HG02870 (cell line): ENCODE results near the gene TBCB.
"Not testable (repeated sequence)": the region's sequence is repeated elsewhere in the genome, so short reads cannot be mapped to it uniquely, and the experiment has no call there.

Experiments
- ATAC-seq: cut with Tn5 transposase; IDR thresholded peaks from one replicate; pipeline ENCODE4 v1.9.1; 2021; ENCODE audit warnings: mild to moderate bottlenecking, moderate library complexity; ENCODE audit not compliant: unreplicated experiment

The TBCB gene

DNA sequence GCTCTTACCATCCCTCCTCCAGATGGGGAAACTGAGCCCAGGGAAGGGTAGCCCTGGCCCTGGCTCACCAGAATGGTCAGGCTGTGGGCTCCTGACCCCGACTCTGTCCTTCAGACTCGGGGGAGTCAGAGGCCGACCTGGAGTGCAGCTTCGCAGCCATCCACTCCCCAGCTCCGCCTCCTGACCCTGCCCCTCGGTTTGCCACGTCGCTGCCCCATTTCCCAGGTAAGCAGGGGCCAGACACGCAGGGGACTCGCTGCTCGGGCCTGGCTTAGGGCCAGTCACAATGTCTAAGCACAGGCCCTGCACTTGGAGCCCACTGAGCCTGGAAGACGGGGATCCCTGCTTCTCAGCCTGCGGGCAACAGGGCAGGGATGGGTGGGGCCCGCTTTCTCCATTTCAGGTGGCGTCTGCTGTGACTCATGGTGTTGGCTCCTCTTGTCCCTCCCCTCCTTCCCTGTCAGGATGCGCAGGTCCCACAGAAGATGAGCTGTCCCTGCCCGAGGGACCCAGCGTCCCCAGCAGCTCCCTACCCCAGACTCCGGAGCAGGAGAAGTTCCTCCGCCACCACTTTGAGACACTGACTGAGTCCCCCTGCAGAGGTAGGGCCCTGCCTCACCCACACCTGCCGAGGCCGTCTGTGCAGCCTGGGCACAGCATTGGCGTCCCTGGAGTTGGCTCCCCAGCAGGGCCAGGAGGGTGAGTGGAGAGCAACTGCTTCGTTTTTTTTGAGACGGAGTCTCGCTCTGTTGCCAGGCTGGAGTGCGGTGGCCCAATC is 13.5 kb upstream of the TBCB start:
- no peak for ATAC-seq

GRCh38 chr19:36103040-36103626 is 12.1 kb upstream of the TBCB start:
- no peak for ATAC-seq

GRCh38 chr19:36103842-36104552 is 11.3 kb upstream of the TBCB start:
- no peak for ATAC-seq

DNA sequence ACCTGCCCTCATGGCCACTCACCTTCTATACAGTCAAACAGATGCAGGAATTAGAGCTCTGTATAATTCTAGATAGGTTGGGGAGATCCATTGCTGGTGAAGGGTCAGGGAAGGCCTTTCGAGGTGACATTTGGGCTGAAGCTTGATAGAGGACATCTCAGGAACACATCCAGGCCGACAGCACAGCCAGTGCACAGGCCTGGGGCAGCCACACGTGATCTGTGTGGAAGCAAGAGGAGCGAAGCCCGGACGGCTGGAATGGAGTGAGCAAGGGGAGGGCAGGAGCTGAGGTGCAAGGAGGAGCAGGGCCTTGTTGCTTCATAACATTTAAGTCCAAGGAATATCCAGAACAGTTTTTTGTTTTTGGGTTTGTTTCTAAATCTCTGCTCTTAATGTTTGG is 8.8 kb upstream of the TBCB start:
- no peak for ATAC-seq

DNA sequence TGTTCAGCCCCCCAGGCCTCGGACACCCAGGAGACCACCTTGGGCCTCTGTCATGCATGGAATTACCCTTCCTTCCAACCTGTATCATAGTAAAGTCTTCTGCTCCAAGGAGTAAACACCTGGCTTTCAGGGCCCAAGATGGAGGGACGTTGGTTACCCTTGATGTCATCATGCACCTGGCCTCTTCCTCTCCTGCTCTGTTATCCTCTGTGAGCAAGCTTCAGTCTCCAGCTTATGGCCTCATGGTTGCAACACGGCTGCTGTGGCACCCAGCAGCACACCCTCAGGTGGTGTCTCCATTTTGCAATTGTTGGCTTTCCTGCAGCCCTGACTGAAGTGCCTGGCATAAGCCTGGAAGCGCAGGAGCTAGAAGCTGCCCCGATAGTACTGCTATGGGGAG is 8.3 kb upstream of the TBCB start:
- ATAC-seq: no peak

GRCh38 chr19:36108684-36109083 is 6.6 kb upstream of the TBCB start:
- ATAC-seq: no peak

GRCh38 chr19:36110487-36111199 is 4.6 kb upstream of the TBCB start, which contains the start of gene OVOL3:
Gene OVOL3, plus strand, starts transcription at chr19:36111143. Its CDS starts 60 bp downstream, at chr19:36111203.
- no peak for ATAC-seq

DNA sequence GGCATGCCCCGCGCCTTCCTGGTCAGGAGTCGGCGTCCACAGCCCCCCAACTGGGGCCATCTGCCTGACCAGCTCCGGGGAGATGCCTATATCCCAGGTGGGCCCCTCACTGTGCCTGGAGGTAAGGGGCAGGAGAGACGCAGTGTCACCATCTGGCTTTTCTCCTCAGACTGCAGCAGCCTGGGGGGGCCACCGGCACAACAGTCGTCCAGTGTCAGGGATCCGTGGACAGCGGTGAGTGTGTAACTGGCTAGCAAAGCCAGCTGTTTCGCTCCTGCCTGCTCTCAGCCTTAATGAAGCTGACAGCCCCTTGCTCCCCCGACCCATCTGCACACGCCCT is 4.1 kb upstream of the TBCB start:
- no peak for ATAC-seq

DNA sequence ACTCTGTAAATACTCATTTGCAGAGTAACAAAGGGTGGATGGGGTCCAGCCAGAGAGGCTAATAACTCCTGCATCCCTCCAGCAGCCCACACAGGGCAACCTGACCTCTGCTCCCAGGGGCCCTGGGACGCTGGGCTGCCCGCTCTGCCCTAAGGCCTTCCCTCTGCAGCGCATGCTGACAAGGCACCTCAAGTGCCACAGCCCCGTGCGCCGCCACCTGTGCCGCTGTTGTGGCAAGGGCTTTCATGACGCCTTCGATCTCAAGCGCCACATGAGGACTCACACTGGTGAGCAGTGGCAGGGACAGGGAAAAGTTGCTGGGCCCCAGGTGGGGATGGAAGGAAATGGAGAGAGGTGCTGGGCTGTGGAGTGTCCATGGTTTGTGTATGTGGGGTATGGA is 2.6 kb upstream of the TBCB start:
- no peak for ATAC-seq

DNA sequence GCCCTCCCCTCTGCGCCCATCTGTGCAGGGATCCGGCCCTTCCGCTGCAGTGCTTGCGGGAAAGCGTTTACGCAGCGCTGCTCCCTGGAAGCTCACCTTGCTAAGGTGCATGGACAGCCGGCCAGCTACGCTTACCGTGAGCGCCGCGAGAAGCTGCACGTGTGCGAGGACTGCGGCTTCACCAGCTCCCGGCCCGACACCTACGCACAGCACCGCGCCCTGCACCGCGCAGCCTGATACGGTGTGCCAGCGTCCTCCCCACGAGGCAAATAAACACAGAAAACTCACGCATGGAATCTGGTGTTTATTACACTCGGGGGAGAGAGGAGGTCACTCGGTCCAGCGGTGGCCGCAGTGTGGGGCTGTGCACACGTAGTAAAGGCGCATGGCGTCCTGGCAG is 1.8 kb upstream of the TBCB start:
- no peak for ATAC-seq

GRCh38 chr19:36113894-36114720 is 1.2 kb upstream of the TBCB start:
- ATAC-seq: no peak

DNA sequence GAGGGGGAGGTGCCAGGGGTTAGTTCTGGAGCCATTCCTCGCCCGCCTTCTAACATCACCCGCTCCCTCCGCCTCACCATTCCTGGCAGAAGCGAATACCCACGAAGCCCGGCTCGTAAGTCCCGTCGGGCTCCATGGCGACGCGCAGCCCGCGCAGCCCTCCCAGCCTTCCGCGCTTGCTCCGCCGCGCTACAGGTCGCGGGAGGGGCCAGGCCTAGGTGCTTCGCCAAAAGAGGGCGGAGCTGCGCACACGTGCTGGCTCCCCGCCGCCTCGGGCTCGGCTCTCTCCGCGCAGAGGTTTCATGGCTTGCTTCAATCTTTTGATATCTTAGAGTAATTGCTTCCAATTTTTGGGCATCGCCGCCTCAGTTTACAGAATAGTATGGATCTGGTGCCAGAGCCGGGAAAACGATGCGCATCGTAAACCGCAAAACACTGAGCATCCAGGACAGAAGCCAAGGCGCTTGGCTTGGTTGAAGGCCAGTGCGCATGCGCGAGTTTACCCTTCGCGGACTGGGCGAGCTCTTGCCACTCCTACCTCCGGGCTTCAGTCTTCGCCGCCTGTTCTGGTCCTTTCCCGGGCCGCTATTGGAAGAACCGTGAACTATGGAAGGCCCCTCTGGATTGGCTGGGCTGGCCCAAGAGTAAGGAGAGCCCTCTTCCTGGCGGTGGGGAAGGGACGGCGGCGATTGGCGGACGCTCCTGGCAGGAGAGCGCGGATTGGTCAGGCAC is 381 bp upstream of the TBCB start, which contains the start of gene POLR2I:
POLR2I (minus strand) TSS at position 155 of the 732 bp plus-strand sequence; CDS start at position 136, 19 bp downstream.
- peak; percentile 84 for ATAC-seq

DNA sequence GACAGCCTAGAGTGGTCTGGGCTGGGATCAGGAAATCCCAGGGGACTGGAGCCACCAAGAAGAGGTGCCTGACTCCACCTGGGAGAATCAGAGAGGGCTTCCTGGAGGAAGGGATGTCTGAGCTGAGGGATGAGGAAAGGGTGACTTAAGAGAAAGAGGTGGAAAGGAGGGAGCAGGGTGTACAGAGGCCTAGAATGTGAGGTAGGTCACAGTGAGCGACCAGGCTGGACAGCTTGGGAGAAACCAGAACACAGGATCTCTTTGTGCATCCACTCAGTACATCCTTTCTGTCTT is 1.0 kb downstream of the TBCB start:
- ATAC-seq: no peak

- ATAC-seq: no peak
These were observed 5.1 kb downstream of the TBCB start for GRCh38 chr19:36120092-36120983.

DNA sequence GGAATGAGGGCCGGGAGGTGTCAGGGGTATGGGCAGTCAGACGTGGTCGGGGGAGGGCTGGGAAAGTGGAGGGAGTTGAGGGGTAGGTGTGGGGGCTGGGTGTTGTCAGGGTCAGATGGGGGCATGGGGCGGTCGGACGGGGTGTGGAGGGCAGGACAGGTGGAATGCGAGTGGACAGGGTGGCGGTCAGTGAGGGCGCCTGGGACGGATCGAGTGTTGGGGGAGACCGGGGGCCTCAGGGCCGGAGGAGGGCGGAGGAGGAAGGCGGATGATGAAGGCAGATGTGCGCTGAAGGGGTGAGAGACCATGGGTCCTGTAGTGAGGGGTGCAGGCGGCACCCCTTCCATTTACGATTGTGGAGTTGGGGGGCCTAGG is 5.7 kb downstream of the TBCB start:
- no peak for ATAC-seq

DNA sequence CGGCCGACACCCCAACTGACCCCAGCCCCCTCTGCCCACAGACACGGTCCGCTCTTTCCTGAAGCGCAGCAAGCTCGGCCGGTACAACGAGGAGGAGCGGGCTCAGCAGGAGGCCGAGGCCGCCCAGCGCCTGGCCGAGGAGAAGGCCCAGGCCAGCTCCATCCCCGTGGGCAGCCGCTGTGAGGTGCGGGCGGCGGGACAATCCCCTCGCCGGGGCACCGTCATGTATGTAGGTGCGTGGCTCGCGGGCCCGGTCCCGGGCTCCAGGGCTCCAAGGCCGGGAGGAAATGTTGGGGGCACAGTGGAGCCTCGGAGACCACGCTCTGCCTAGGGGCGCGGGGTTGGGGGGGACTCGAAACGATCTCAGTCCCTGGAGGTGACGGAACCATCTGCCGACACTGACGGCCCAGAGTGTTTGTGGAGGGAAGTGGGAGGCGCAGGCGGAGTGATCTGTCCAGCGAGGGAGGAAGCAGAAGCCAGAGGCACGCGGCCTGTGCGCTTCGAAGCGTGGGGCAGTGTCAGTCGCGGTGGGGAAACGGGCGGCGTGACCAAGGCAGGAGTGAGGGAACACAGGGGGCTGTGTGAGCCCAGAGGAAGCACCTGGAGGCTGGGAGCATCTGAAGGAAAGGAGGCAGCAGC is 6.3 kb downstream of the TBCB start:
- no peak for ATAC-seq

- ATAC-seq: no peak
These were observed 10.3 kb downstream of the TBCB start for GRCh38 chr19:36125557-36125956.

GRCh38 chr19:36128392-36128736 is 13.1 kb downstream of the TBCB start:
- no peak for ATAC-seq

- not testable (repeated sequence) for ATAC-seq
These were observed 16.0 kb downstream of the TBCB start for GRCh38 chr19:36131221-36131620.
